Panc1 (cell line): ENCODE data around the gene ASTN2.

Experiments
- CTCF ChIP-seq: fragments of 450-650 bp; IDR thresholded peaks from 2 replicates; pipeline ENCODE4 v1.5.1; 2017; ENCODE audit warnings: mild to moderate bottlenecking
- POLR2AphosphoS5 ChIP-seq: IDR thresholded peaks from 2 replicates; pipeline ENCODE4 v1.6.1; 2012; ENCODE audit warnings: mild to moderate bottlenecking, low read depth, low read length, moderate library complexity
- REST ChIP-seq, 2 experiments: IDR thresholded peaks; 2 replicates each; pipeline ENCODE4 v1.6.1; 2011 to 2012; ENCODE audit warnings: low read depth in 2 of 2, control low read depth in 1 of 2, low read length in 1 of 2, mild to moderate bottlenecking in 1 of 2, moderate library complexity in 1 of 2; ENCODE audit not compliant: insufficient read depth in 1 of 2

- TF ChIP-seq CTCF = no peak
- TF ChIP-seq POLR2AphosphoS5 = no peak
- no peak for TF ChIP-seq REST (IDR thresholded peaks at IDR 0.05; ENCODE audit: insufficient read depth in 1 of 2, low read depth in 2 of 2, low read length in 1 of 2)
Measured at GRCh38 chr9:117395151-117395650, 19.7 kb downstream of the ASTN2 start.
